OCI-LY7 (cell line): ENCODE results near the gene TCERG1L. TPM values are rescaled to one million over a fixed set of nuclear protein-coding genes. Genes with fewer than 3 reads are reported as not detected.

Source experiments
- BruUV-seq: library from RNA; stranded (reverse); fragments of 400-500 nt; replicated peaks from 2 replicates; lab custom pipeline; 2021; lab: Mats Ljungman, UMichigan
- CTCF ChIA-PET: fragments of 300-600 bp; sonication (Branson Sonifier 250); formaldehyde crosslinking; loops from one replicate; lab custom pipeline; 2022; ENCODE audit warnings: antibody characterized with exemption; ENCODE audit not compliant: unreplicated experiment; lab: Charles Lee
- POLR2A ChIA-PET: fragments of 300-600 bp; sonication (Branson Sonifier 250); formaldehyde crosslinking; loops from one replicate; lab custom pipeline; 2022; ENCODE audit warnings: antibody characterized with exemption; lab: Charles Lee
- DNase-seq: peaks from one replicate; pipeline ENCODE4 v3.0.0-alpha.2; 2015; ENCODE audit warnings: low spot score
- H2AFZ ChIP-seq: fragments of 200-600 bp; sonication (generic), shearing (Covaris generic); 2 replicates; pipeline ENCODE4 v1.6.1; 2014; ENCODE audit warnings: mild to moderate bottlenecking, antibody characterized with exemption, low read length, moderate library complexity
- H3K27ac ChIP-seq: fragments of 200-600 bp; sonication (generic); 2 replicates; pipeline ENCODE4 v1.5.1; 2014; ENCODE audit warnings: mixed run types, low read depth, mild to moderate bottlenecking, moderate library complexity, low read length, inconsistent platforms; ENCODE audit not compliant: poor library complexity, severe bottlenecking
- H3K36me3 ChIP-seq: fragments of 200-600 bp; sonication (generic); 2 replicates; pipeline ENCODE4 v1.6.1; 2014; ENCODE audit warnings: mild to moderate bottlenecking, antibody characterized with exemption, low read length, moderate library complexity, mixed read lengths; ENCODE audit not compliant: insufficient read depth
- H3K4me1 ChIP-seq: fragments of 200-600 bp; sonication (generic); 2 replicates; pipeline ENCODE4 v1.5.1; 2014; ENCODE audit warnings: mild to moderate bottlenecking, low read length; ENCODE audit not compliant: insufficient read depth, poor library complexity, severe bottlenecking
- H3K4me2 ChIP-seq: fragments of 200-600 bp; sonication (generic); 2 replicates; pipeline ENCODE4 v1.6.1; 2014; ENCODE audit warnings: mild to moderate bottlenecking, low read length
- H3K4me3 ChIP-seq: fragments of 200-600 bp; sonication (generic); 2 replicates; pipeline ENCODE4 v1.5.1; 2014; ENCODE audit warnings: mild to moderate bottlenecking, low read depth, low read length; ENCODE audit not compliant: poor library complexity, severe bottlenecking
- H3K79me2 ChIP-seq: fragments of 200-600 bp; sonication (generic); 2 replicates; pipeline ENCODE4 v1.6.1; 2016; ENCODE audit warnings: low read depth, mild to moderate bottlenecking, low read length, moderate library complexity, mixed read lengths; ENCODE audit not compliant: insufficient read depth
- H3K9me2 ChIP-seq: fragments of 200-600 bp; sonication (generic); 2 replicates; pipeline ENCODE4 v1.6.1; 2016; ENCODE audit warnings: mild to moderate bottlenecking, low read length, mixed read lengths; ENCODE audit not compliant: insufficient read depth
- H3K9me3 ChIP-seq: fragments of 200-600 bp; sonication (generic); 2 replicates; pipeline ENCODE4 v1.6.1; 2014; ENCODE audit warnings: mild to moderate bottlenecking, mixed run types, low read length, mixed read lengths
- H4K20me1 ChIP-seq: fragments of 200-600 bp; sonication (generic); 2 replicates; pipeline ENCODE4 v1.6.1; 2014; ENCODE audit warnings: mild to moderate bottlenecking, antibody characterized with exemption, low read length, moderate library complexity, mixed read lengths; ENCODE audit not compliant: insufficient read depth
- CTCF ChIP-seq: fragments of 200-600 bp; sonication (generic); conservative IDR thresholded peaks from 2 replicates; pipeline ENCODE4 v1.5.1; 2014; ENCODE audit warnings: mild to moderate bottlenecking, antibody characterized with exemption, low read length, moderate library complexity, mixed read lengths
- EZH2phosphoT487 ChIP-seq: fragments of 200-600 bp; sonication (generic); IDR thresholded peaks from 2 replicates; pipeline ENCODE4 v1.6.1; 2018; ENCODE audit warnings: low read depth, borderline replicate concordance, mild to moderate bottlenecking, mixed run types, antibody characterized with exemption, low read length, moderate library complexity, mixed read lengths
- intact Hi-C: fragments of 100-400 bp; cut with micrococcal nuclease; formaldehyde crosslinking; loops from one replicate; pipeline ENCODE4 v1.10.0; 2022; ENCODE audit not compliant: unreplicated experiment
- total RNA-seq, 2 experiments: library from RNA; depleted of rRNA in 1 of 2; stranded (reverse); fragments of >200 nt in 1 of 2; shearing (Covaris generic) in 1 of 2; gene quantifications; 2 replicates each; pipeline ENCODE4 v1.2.3, GENCODE V29; 2014 to 2022

TCERG1L gene
- total RNA-seq, 2 experiments from 2014 or later, result not detected

GRCh38 chr10:131049016-131049415 lies 262.5 kb downstream of the TCERG1L start:
- TF ChIP-seq EZH2phosphoT487 (no peak), CTCF (no peak)
- Histone ChIP-seq H3K4me1 (no peaks in the 10 kb centered on the region), H3K27ac (no peak overlapping the region), H3K36me3 (no peaks in the 10 kb centered on the region), H4K20me1 (no peaks in the 10 kb centered on the region), H3K4me3 (no peak overlapping the region), H3K4me2 (no peak overlapping the region), H3K79me2 (no peaks in the 10 kb centered on the region), H2AFZ (no peak overlapping the region), H3K9me2 (no peaks in the 10 kb centered on the region), H3K9me3 (no peaks in the 10 kb centered on the region)
- no TSS peak for BruUV-seq
- ChIA-PET CTCF (no interaction called here), POLR2A (no interaction called here)
- intact Hi-C loops, result no loop called here
- DNase-seq, result no peak

GRCh38 chr10:131048606-131049005 lies 262.9 kb downstream of the TCERG1L start:
- no TSS peak for BruUV-seq
- Histone ChIP-seq H3K79me2 (no peaks in the 10 kb centered on the region), H3K36me3 (no peaks in the 10 kb centered on the region), H3K9me3 (no peaks in the 10 kb centered on the region), H3K4me3 (no peak overlapping the region), H3K4me2 (no peak overlapping the region), H3K27ac (no peak overlapping the region), H3K9me2 (no peaks in the 10 kb centered on the region), H3K4me1 (no peaks in the 10 kb centered on the region), H4K20me1 (no peaks in the 10 kb centered on the region), H2AFZ (no peak overlapping the region)
- CTCF ChIA-PET, result no interaction called here
- intact Hi-C loops, result no loop called here
- POLR2A ChIA-PET, result no interaction called here
- no peak for DNase-seq
- TF ChIP-seq CTCF (no peak), EZH2phosphoT487 (no peak)

- Histone ChIP-seq H3K4me1 (no peaks in the 10 kb centered on the region), H4K20me1 (no peaks in the 10 kb centered on the region), H3K79me2 (no peaks in the 10 kb centered on the region), H3K9me3 (no peaks in the 10 kb centered on the region), H2AFZ (no peak overlapping the region), H3K9me2 (no peaks in the 10 kb centered on the region), H3K4me2 (no peak overlapping the region), H3K36me3 (no peaks in the 10 kb centered on the region), H3K4me3 (no peak overlapping the region), H3K27ac (no peak overlapping the region)
- intact Hi-C loops, result no loop called here
- CTCF ChIA-PET, result interaction anchor here (0.5 kb wide), 1 partner anchor 76 kb away, joined by 5 read pairs; no protein-coding TSS in a partner anchor
- POLR2A ChIA-PET, result no interaction called here
- BruUV-seq, result no TSS peak
- no peak for DNase-seq
- TF ChIP-seq CTCF (no peak), EZH2phosphoT487 (no peak)
Measured at GRCh38 chr10:131047501-131047900, 264.0 kb downstream of the TCERG1L start.
